ENCODE data around the gene CST1.

DNA sequence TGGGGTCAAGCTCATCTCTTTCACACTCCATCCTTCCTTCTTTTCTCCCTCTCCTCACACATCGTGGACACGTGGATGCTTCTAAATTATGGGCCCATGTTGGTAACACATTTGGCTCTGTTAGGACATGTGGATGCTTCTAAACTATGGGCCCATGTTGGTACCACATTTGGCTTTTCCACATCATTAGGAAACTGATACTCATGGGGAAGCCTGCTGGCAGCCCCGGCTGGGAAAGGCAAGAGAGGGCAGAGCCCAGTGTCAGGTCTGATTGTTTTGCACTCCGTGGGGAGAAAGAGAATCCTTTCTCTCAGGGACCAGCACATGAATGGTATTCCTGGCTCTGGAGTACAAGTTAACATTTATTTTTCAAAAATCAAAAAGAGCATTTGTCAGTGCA, 4.0 kb upstream of the CST1 start:
- no peak for TF ChIP-seq EZH2 (IDR thresholded peaks at IDR 0.05)
- TF ChIP-seq, protein P1, sequence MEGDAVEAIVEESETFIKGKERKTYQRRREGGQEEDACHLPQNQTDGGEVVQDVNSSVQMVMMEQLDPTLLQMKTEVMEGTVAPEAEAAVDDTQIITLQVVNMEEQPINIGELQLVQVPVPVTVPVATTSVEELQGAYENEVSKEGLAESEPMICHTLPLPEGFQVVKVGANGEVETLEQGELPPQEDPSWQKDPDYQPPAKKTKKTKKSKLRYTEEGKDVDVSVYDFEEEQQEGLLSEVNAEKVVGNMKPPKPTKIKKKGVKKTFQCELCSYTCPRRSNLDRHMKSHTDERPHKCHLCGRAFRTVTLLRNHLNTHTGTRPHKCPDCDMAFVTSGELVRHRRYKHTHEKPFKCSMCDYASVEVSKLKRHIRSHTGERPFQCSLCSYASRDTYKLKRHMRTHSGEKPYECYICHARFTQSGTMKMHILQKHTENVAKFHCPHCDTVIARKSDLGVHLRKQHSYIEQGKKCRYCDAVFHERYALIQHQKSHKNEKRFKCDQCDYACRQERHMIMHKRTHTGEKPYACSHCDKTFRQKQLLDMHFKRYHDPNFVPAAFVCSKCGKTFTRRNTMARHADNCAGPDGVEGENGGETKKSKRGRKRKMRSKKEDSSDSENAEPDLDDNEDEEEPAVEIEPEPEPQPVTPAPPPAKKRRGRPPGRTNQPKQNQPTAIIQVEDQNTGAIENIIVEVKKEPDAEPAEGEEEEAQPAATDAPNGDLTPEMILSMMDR (IDR thresholded peaks at IDR 0.05) = no peak
- no peak for TF ChIP-seq EZH2phosphoT487 (IDR thresholded peaks at IDR 0.05)
